Measurements from ENCODE around the gene SLC37A4.
A peak's percentile ranks its signal among the peaks of the same experiment; 100 is the strongest.
"Not testable (repeated sequence)": the region's sequence is repeated elsewhere in the genome, so short reads cannot be mapped to it uniquely, and the experiment has no call there.

SLC37A4 gene

DNA sequence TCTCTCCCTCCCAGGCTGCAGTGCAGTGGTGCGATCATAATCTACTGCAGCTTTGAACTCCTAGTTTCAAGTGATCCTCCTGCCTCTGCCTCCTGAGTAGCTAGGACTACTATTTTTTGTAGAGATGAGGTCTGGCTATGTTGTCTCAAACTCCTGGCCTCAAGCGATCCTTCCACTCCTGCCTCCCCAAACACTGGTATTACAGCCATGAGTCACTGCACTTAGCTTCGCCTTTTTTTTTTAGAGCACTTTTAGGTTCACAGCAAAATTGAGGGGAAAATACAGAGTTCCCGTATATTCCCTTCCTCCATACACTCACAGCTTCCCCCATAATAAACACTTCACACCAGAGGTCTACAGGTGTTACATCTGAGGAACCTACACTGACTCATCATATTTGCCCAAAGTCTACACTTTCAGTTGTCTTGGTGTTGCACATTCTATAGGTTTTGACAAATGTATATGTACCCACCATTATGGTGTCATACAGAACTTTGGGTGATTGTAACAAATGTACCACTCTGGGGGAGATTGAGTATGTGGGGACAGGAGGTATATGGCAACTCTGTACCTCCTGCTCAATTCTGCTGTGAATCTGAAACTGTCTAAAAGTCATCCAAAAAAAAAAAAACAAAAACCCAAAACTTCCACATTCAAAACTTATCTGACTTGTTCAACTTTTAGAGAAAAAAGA is 11.3 kb upstream of the SLC37A4 start:
- no peak for DNase-seq (ENCODE audit: low read depth in 2 of 2)

DNA sequence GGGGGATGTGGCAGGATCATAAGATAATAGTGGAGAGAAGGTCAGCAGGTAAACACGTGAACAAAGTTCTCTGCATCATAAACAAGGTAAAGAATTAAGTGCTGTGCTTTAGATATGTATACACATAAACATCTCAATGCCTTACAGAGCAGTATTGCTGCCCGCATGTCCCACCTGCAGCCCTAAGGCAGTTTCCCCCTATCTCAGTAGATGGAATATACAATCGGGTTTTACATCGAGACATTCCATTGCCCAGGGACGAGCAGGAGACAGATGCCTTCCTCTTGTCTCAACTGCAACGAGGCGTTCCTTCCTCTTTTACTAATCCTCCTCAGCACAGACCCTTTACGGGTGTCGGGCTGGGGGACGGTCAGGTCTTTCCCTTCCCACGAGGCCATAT is 8.8 kb upstream of the SLC37A4 start:
- not testable (repeated sequence) for DNase-seq (ENCODE audit: low read depth in 2 of 2)

DNA sequence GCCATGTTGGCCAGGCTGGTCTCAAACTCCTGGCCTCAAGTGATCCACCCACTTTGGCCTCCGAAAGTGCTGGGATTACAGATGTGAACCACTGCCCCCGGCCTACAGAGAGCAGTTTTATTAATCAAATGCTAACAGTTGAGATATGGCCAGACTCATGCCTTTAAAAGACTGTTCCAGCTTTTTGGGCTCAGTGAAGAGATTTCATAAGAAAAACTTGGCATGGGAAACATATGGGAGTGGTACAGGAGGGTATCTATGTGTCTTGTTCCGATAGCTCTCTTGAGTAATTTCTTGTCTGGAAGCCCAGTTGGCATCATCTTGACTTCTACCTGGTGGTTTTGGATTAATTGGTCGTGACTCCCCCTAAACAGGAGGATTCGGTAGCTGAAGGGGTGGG is 8.2 kb upstream of the SLC37A4 start:
- DNase-seq (ENCODE audit: low read depth in 2 of 2), result no peak

DNA sequence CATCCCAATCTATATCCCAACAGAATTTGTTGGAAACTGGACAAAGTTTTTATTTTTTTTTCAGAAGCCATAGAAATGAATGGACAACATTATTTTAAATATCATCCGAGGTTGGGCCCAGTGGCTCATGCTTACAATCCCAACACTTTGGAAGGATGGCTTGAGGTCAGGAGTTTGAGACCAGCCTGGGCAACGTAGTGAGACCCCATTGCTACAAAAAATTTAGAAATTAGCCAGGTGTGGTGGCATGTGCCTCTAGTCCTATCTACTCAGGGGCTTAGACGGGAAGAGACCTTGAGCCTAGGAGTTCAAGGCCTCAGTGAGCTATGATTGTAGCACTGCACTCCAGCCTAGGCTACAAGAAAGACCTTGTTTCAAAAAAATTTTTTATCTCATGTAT is 4.1 kb upstream of the SLC37A4 start:
- no peak for DNase-seq (ENCODE audit: low read depth in 2 of 2)

DNA sequence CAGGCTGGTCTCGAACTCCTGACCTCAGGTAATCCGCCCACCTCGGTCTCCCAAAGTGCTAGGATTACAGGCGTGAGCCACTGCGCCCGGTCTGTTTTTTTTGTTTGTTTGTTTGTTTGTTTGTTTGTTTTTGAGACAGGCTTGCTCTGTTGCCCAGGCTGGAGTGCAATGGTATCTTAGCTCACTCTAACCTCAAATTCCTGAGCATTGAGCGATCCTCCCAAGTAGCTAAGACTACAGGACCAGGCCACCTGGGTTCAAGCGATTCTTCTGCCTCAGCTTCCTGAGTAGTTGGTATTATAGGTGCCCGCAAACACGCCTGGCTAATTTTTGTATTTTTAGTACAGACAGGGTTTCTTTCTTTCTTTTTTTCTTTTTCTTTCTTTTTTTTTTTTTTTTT is 2.7 kb upstream of the SLC37A4 start:
- DNase-seq (ENCODE audit: low read depth in 2 of 2), result not testable (repeated sequence)

DNA sequence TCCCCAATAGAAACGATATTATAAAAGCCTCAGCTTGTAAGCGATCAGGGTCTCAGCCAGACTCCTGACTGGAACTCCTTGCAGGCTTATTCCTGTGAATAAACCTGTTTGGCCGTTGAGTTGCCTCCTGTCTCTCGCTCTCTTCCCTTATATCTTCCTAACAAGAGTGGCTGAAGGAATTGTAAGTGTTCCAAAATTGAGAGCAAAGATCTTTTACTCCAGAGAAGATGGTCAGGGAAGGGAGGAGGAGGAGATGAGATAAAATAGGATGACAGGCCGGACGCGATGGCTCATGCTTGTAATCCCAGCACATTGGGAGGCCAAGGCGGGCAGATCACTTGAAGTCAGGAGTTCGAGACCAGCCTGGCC is 1.2 kb upstream of the SLC37A4 start:
- DNase-seq (ENCODE audit: low read depth in 2 of 2), result no peak

DNA sequence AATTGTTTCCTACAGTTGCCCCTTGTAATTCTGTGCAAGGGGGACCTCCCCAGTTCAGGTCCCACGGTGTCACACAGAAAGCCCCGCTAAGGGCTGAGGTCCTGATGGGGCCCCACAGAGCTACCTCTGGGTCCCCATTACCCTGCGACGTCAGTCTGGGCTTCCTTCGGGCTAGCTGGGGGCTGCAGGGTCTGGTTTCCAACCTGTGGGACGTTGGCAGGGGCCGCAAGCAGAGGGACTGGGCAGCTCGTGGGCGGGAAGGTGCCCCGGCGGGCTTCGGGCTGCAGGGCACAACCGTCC is 698 bp downstream of the SLC37A4 start:
- peak in 1 of 2 donors; percentile 15 for DNase-seq (ENCODE audit: low read depth in 2 of 2)

DNA sequence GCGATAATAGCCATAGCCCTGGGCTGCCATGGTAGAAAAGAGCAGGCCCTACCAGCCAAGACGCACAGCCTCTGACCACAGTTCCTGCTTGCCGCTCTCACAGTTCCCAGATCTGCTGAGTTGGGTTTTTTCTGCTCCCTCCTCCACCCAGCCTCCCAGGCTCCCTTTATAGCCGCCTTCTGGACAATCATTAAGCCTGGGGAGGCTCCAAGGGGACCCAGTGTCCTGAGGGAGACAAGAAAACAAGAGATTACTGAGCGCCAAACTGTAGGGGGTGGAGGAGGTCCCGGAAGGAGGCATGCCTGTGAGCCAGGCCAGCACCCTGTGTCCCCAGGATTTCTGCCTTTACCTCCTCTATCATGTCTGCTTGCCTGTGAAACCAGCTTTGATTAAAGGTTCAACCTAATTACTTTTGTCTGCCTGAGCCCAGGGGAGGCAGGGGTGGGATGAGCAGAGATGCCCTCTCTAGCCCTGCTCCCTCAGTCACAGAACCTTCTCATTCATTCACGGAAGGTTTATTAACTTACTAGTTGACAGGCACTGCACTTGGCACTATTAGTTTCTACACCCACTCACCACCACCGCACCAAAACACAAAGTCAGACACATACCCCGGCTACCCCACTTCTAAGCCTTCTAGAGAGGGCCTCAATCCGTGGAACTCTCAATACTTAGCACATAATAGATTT is 1.2 kb downstream of the SLC37A4 start:
- DNase-seq (ENCODE audit: low read depth in 2 of 2), result no peak

DNA sequence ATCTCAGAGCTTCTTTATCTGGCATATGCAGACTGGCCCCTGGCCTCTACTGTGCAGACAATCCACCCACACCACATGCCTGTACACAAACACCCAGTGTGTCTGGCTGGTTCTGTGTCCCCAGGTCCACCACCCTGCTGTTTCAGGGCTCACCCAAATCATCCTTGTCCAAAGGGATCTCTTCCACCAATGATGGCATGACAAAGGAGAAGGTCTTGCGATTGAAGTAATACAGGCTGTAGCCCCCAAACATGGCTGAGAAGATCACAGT is 1.7 kb downstream of the SLC37A4 start:
- no peak for DNase-seq (ENCODE audit: low read depth in 2 of 2)

DNA sequence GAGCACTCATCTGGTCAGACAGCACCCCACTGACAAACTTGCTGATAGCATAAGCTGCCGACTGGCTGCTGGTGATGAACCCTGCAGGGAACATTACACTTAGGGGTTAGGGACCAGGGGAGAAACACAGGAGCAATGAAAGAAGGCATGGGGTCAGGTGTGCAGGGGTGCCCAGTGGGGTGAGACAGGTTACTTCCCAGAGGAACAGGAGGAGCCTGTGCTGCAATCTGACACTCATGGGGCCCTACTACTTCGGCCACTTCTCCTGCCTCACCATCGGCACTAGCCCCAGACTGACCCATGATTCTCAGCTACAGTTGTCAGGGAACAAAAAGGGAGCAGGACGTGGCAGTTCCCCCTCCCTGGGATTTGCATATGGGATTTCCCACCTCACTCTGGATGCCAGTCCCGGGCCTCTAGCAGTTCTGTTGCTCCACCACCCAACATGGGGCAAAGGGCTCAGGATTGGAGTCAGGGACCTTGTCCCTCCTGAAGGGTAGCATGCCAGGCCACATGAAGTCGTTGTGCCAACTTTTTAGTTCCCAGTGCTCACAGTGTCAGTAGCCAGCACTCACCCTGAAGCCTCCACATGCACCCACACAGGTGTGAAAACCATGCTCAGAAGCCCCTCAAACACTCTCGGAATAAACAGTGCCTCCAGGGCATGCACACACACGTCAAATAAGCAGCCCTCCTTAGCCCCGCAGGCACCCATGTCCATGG is 2.2 kb downstream of the SLC37A4 start:
- no peak for DNase-seq (ENCODE audit: low read depth in 2 of 2)

DNA sequence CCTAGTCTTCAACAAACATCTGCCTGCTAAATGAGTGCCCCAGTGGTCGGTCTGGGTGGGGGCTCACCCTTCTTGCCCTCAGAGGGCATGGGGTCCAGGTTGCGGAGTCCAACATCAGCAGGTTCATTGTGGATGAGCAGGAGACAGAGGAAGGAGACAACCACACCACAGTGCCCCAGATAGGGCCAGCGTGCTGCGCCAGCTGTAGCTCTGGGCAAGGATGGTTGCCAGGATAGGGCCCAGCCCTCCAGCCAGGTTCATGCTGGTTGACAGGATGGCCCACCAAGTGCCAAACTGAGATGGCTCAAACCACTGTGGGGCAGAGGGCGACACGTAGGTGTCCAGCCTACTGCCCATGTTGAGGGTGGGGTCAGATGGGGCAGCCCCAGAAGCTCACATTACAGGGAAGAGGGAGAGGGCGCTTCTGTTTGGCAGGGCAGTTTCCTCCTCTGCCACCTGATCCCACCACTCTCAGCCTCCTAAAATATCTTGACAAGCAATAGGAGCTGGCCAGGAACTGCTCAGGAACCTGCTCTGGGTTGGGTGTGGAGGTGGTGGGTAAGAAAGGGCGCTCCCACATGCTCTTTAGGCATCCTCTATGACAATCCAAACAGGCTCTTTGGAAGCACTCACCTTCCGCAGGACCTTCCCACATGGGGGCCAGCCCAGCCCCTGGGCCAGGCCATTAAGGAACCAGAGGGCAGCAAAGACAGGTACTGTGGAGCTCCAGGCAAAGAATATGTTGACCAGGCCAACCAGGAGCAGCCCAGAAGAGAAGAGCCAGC is 2.9 kb downstream of the SLC37A4 start:
- DNase-seq (ENCODE audit: low read depth in 2 of 2), result no peak

DNA sequence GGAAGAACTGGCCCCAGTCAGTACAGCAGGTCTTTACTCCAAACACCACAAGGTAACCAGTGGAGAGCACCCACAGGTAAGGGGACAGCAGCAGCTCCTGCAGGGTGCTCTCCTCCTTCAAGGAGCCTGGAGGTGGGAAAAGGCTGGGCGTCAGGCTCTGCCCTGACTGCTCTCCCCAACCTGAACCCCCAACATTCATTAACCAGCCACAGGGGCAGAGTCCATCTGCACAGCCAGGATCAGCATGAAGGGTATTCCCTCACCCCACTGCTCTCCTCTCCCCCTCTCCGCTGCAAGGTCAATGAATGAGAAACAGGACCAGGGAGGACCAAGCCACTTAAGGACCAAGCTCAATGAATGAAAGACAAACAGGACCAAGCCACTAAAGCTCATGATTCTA is 3.7 kb downstream of the SLC37A4 start:
- no peak for DNase-seq (ENCODE audit: low read depth in 2 of 2)

DNA sequence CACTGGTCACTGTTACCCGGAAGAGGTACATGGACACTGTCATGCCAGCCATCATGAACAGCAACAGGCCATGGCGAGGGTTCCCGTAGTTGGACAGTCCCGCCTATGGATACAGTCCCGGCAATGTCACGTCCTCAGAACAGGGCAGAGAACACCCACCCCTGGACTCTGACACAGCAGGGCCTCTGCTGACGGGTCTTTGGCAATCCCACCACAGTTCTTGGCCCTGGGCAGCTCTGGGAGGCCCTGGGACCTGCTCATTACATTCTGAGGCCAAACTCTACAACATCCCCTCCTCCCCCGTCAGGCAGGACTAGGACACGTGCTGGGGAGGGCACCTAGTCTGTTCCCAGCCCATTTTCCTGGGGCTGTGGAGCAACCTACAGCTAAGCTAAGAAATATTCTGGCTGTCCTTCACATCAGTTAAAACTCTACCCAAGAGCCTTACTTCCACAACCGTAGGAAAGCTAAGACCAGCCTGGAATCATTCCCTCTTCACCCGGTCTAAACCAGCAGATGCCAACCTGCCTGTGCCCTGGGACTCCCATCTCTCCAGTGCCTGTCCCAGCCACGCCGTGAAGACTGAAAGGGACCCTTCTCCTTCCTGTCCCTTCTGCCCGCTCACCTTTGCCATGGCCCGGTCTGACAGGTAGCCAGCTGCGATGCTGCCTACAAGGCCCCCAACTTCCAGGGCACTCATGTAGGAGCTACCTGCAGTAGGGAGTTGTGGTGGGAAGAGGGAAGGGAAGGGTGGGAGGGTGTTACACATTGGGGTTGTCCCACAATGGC is 4.5 kb downstream of the SLC37A4 start:
- no peak for DNase-seq (ENCODE audit: low read depth in 2 of 2)

DNA sequence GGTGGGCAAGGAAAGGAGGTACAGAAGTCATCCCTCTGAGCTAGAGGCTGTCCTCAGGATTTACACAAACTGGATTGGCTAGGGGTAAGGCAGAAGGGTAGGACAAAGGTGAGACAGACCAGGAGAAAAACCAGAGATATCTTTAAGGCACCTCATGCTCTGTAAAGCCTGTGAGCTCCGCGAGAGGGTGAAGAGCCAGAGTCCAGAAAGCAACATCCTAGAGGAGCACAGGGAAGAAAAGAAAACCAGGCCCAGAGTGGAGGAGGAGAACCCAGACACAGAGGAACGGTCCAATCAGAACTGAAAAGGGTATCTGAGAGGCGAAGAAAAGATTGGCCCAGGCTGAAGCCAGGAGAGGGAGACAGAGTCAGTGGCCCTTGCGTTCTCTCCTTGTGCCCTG is 5.1 kb downstream of the SLC37A4 start:
- no peak for DNase-seq (ENCODE audit: low read depth in 2 of 2)

DNA sequence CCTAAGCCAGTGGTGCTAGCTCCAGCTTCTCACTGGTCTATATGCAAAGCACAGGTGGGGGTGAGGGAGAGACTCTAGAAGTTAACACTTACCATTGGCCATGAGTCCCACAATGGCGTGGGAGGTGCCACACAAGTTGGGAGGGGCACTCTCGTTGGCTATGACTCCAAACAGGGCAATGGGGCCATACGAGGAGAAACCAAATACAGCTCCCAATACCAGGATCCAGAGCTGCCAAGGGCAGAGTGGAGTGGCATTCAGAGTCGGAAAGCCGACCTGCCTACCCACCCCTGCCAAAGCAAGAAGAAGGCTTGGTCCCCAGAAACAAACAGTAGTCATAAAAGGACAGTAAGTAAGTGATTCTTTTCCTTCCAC is 5.6 kb downstream of the SLC37A4 start:
- no peak for DNase-seq (ENCODE audit: low read depth in 2 of 2)

DNA sequence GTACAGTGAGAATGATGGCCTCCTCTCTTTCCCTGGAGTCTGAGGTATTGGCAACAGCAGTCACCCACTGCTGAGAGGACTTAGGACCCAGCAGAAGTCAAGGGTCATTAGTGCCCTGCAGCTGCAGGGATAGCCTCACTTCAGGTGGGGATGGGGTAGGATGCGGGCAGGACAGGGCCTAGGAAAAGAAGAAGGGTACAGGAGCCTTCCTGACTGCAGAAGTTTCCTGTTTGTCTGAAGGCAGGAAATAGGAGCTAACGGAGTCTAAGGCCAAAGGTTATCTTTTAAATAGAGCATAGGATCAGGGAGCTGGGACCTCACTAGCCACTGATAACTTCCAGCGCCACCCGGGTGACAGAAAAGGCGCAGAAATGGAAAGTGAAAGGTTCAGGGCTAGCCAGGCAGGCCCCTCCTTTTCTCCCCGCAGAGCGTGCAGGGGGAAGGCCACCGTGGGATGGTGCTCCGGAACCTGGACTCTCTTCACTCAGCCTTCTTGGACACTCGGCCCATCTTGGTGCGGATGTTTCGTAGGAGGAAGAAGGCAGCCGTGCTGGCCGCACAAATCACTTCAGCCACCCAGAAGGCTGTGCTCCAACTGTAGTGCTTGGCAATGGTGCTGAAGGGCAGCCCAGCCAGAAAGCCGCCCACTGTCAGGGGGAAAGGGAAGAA is 6.1 kb downstream of the SLC37A4 start:
- no peak for DNase-seq (ENCODE audit: low read depth in 2 of 2)

DNA sequence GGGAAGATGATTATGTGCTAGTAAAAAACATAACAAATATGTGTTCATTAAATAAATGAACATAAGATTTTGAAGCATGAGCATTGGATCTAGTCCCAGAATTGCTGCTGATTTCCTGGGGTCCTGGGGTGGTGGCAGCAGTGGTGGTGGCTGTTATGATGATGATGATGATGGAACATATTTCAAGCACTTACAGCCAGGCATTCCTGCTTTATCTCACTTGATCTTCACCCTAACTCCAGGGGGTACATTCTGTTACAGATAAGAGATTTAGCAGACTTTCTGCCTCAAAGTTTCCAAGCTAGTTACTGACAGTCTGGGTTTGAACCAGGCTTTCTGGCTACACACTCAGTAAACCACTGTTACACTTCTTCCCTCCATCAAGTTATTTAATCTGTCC is 6.9 kb downstream of the SLC37A4 start:
- DNase-seq (ENCODE audit: low read depth in 2 of 2), result no peak

DNA sequence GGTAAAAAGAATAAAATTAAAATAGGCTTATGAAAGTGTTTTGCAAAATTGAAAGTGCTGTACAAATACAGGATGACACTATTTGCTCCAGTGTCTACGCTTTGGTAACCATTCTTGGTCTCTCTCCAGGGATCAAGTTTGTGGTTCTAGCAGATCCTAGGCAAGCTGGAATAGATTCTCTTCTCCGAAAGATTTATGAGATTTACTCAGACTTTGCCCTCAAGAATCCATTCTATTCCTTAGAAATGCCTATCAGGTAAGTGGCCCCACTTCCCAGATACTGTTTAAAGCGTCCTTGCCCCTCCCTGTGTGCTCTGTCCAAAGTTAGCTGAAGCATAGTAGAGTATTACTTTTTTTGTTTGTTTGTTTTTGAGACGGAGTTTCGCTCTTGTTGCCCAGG is 9.0 kb downstream of the SLC37A4 start:
- DNase-seq (ENCODE audit: low read depth in 2 of 2), result no peak

DNA sequence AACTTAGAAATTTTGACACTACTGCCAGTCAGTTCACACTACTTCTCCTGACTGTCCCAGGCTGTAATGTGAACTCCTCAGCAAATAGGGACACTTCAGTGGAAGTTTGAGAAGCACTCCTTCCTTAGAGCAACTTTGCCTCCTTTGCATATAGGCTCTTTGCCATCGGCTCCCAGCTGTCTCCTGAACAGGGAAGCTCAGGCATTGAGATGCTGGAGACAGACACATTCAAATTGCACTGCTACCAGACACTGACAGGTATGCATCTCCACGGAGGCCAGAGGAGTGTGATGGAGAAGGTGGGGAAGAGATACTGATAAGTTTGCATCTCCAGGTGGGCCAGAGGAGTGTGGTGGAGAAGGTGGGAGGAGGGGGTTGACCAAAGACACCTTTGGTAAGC is 10.7 kb downstream of the SLC37A4 start:
- no peak for DNase-seq (ENCODE audit: low read depth in 2 of 2)

DNA sequence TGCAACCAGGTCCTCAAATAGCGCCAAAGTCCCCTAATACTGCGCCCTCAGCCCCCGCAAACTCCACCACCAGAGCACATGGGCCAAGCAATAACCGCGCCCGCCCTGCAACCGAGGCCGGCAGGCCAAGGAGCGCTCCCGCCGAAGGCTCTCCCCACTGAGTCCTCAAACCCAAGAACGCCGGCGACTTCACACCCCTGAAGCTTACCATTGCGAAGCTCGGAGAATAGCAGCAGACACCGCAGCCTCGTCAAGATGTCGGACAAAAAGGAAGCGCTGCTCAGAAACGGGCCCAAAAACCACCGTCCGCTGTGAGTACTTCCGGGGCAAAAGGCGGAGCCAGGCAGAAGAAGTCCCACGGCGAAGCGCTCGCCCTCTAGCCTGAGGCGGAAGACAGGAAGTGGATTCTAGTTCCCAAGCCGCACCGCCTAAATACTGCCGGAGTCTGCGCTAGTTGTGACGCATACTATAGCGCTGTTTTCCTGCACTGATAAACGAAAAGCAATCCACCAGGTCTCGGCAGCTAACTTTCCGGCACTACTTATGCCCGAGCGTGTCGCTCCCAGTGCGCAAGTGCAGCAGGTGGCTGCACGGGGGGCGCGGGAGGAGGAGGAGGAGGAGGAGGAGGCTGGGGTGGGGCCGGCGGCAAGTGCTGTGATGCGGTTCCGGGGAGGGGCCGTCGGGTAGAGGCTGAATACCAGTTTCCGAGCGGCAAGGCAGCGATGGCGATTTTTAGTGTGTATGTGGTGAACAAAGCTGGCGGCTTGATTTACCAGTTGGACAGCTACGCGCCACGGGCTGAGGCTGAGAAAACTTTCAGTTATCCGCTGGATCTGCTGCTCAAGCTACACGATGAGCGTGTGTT is 12.4 kb downstream of the SLC37A4 start, which contains the start of the genes RPS25 and TRAPPC4:
RPS25 (minus strand) TSS at position 270 of the 865 bp plus-strand sequence; CDS start at position 211, 59 bp downstream.
TRAPPC4 (plus strand) TSS at position 693 of the 865 bp plus-strand sequence; CDS start at position 723, 30 bp downstream.
- peak; percentile 87 to 95 for DNase-seq (ENCODE audit: low read depth in 2 of 2)
